CD4-positive, CD25-positive, alpha-beta regulatory T cell (primary cell): Measurements from ENCODE around the gene TESK2. TPM values are rescaled to one million over a fixed set of nuclear protein-coding genes. Genes with fewer than 3 reads are reported as not detected.
"Not testable (repeated sequence)": the region's sequence is repeated elsewhere in the genome, so short reads cannot be mapped to it uniquely, and the experiment has no call there.

ENCODE experiments used
- ATAC-seq, 2 donors: fragments of 150-1000 bp; cut with Tn5 transposase; one replicate each; pipeline ENCODE4 v1.10.0; 2021; ENCODE audit warnings: low read depth in 2 of 2, moderate number of reproducible peaks in 2 of 2, moderate library complexity in 1 of 2
- DNase-seq, 3 donors: peaks; one replicate each; pipeline versions ENCODE4 v3.0.0 to v3.0.0-alpha.2; 2012 to 2022; ENCODE audit warnings: mixed read lengths in 1 of 3
- H3K27ac ChIP-seq: one replicate; pipeline ENCODE4 v1.7.0; 2013; ENCODE audit warnings: mild to moderate bottlenecking, low read length; ENCODE audit not compliant: insufficient read depth, poor library complexity, severe bottlenecking
- H3K27me3 ChIP-seq: one replicate; pipeline ENCODE4 v1.7.0; 2013; ENCODE audit warnings: low read length; ENCODE audit not compliant: control insufficient read depth, insufficient read depth
- H3K36me3 ChIP-seq: one replicate; pipeline ENCODE4 v1.7.0; 2013; ENCODE audit warnings: mild to moderate bottlenecking, low read length, moderate library complexity; ENCODE audit not compliant: control insufficient read depth, insufficient read depth
- H3K4me1 ChIP-seq: 2 replicates; pipeline ENCODE4 v1.7.0; 2013; ENCODE audit warnings: mild to moderate bottlenecking, low read length; ENCODE audit not compliant: insufficient read depth, control insufficient read depth, poor library complexity, severe bottlenecking
- H3K4me3 ChIP-seq: one replicate; pipeline ENCODE4 v1.7.0; 2013; ENCODE audit warnings: low read depth, mild to moderate bottlenecking, low read length, moderate library complexity
- H3K9me3 ChIP-seq, 2 experiments: 1 replicate in 1 of 2; 2 replicates in 1 of 2; pipeline ENCODE4 v1.7.0; 2013; ENCODE audit warnings: low read length in 2 of 2, mild to moderate bottlenecking in 1 of 2, moderate library complexity in 1 of 2; ENCODE audit not compliant: control insufficient read depth in 2 of 2
- H3K27ac Mint-ChIP-seq, 3 donors: one replicate each; pipeline ENCODE4 v1.8.0; 2020 to 2022; ENCODE audit warnings: mild to moderate bottlenecking in 3 of 3, mixed read lengths in 3 of 3, moderate library complexity in 2 of 3
- H3K27me3 Mint-ChIP-seq: one replicate; pipeline ENCODE4 v1.8.0; 2022; ENCODE audit warnings: mild to moderate bottlenecking, mixed read lengths
- H3K36me3 Mint-ChIP-seq: one replicate; pipeline ENCODE4 v1.8.0; 2020; ENCODE audit warnings: mixed read lengths
- H3K4me1 Mint-ChIP-seq, 4 donors: one replicate each; pipeline ENCODE4 v1.8.0; 2020 to 2022; ENCODE audit warnings: mixed read lengths in 4 of 4, mild to moderate bottlenecking in 1 of 4
- H3K4me3 Mint-ChIP-seq, 4 donors: one replicate each; pipeline ENCODE4 v1.8.0; 2020 to 2022; ENCODE audit warnings: mild to moderate bottlenecking in 4 of 4, mixed read lengths in 4 of 4, moderate library complexity in 3 of 4
- H3K9me3 Mint-ChIP-seq, 7 donors: one replicate each; pipeline ENCODE4 v1.8.0; 2020 to 2022; ENCODE audit warnings: mixed read lengths in 7 of 7, mild to moderate bottlenecking in 3 of 7, moderate library complexity in 2 of 7
- polyA plus RNA-seq, 4 donors: library from polyadenylated mRNA; unstranded; fragments of 300-500 nt; fragmentation: Illumina TruSeq; gene quantifications; one replicate each; pipeline ENCODE4 v1.2.3, GENCODE V29; 2021
- total RNA-seq: library from RNA; stranded (reverse); gene quantifications from one replicate; pipeline ENCODE4 v1.2.3, GENCODE V29; 2022

Gene TESK2
- total and polyA plus RNA-seq, 5 donors from 2014 or later: 2.9 to 5.3 (median 3.7) TPM

GRCh38 chr1:45523516-45523915 lies 32.6 kb upstream of the TESK2 start:
- not testable (repeated sequence) for H3K27ac Mint-ChIP-seq, H3K36me3 ChIP-seq, DNase-seq, H3K27ac ChIP-seq, H3K4me3 ChIP-seq, H3K9me3 ChIP-seq, H3K4me3 Mint-ChIP-seq, ATAC-seq, H3K27me3 ChIP-seq, H3K36me3 Mint-ChIP-seq, H3K9me3 Mint-ChIP-seq
- peaks cover 32% of the 10 kb centered on the region for H3K4me1 ChIP-seq
- Mint-ChIP-seq H3K27me3 (peaks cover 12% of the 10 kb centered on the region), H3K4me1 (peaks cover 14 to 36% (median 25%) of the 10 kb centered on the region in 4 donors)

DNA sequence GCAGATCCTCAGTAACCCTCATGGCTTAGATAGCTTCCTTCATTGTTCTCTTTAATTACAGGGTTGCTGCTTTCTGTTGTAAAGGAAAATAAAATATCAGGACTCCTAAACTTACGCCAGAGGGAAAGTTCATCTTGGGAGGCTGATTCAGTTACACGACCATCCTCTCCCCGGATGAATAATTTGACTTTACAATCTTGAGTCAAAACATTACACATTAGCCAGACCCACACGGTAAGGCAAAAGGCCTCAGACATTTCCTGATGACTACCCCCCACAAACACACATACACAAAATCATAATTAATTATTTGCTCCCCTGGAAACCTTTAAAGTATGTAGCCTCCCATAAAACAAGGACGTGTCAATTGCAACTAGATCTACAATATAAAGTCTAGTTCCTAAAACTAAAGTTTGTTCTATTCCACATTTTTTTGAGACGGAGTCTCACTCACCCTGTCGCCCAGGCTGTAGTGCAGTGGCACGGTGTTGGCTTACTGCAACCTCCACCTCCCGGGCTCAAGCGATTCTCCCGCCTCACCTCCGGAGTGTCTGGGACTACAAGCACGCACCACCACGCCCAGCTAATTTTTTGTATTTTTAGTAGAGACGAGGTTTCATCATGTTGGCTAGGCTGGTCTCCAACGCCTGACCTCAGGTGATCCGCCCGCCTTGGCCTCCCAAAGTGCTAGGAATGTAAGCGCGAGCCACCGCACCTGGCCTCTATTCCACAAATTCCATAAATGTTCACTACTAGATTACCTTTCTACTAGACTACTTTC lies 31.6 kb upstream of the TESK2 start:
- Mint-ChIP-seq H3K4me1 (peaks cover 15 to 38% (median 26%) of the 10 kb centered on the region in 4 donors), H3K9me3 (no peaks in the 10 kb centered on the region), H3K36me3 (no peaks in the 10 kb centered on the region), H3K4me3 (peak overlapping the region; percentile 90 to 97 (median 94)), H3K27ac (peak overlapping the region; percentile 88 to 99 (median 91)), H3K27me3 (peaks cover 7% of the 10 kb centered on the region)
- Histone ChIP-seq H3K27me3 (no peaks in the 10 kb centered on the region), H3K4me3 (peak overlapping the region; percentile 77), H3K36me3 (no peaks in the 10 kb centered on the region), H3K9me3 (no peaks in the 10 kb centered on the region), H3K27ac (peak overlapping the region; percentile 78), H3K4me1 (peaks cover 32% of the 10 kb centered on the region)
- ATAC-seq (no peak), DNase-seq (peak in 1 of 3 donors; percentile 58)

DNA sequence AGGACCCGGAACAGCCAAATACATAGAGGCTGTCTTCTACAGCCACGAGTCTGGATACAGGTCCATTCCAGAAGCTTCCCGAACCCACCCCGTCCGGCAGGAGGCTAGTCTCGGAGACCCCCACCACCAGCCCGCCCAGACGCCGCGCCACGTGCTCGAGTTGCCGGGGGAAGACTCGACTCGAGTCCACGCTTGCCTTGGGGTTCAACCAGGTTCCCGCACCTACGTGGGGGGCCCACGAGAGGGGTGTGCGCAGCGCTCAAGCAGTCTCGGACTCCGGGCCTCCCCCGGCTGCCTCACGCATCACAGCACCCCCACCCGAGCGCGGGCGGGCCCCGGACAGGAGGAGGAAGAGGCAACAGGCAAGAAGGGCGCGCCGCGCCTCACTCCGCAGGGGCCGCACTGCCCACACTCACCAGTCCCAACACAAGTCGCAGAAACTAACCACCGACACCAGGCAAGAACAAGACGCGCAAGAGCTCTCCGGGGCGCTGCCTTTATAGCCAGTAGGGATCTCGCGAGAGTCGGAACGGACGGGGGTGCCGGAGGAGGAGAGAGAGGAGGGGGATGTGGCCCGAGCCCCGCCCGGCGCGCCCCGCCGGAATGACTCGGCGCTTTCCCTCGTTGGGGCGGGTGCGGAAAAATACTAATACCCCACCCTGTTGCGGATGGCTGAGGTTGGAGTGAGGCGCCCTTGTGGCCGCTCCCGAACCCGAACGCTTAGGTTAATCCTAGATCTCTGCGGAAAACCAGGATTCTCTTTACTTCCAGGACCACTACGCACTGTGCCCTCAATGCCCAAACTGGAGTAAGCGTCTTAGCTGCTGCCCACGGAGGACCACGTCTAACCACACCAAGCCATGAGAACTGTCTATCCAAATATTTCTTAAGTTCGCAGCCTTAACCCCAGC lies 30.7 kb upstream of the TESK2 start, which contains the start of gene PRDX1:
Gene PRDX1, minus strand, starts transcription at position 472 of the 911 bp plus-strand sequence. CDS start 2,841 bp downstream, outside the sequence.
- DNase-seq (peak; percentile 91 to 97 (median 95)), ATAC-seq (peak; percentile 88 to 90)
- Histone ChIP-seq H3K27me3 (no peaks in the 10 kb centered on the region), H3K36me3 (peaks cover 7% of the 10 kb centered on the region), H3K4me3 (peak within 1 kb of the TSS; percentile 77), H3K27ac (peak within 1 kb of the TSS; percentile 78), H3K9me3 (no peaks in the 10 kb centered on the region), H3K4me1 (peaks cover 32% of the 10 kb centered on the region)
- Mint-ChIP-seq H3K27ac (peak within 1 kb of the TSS; percentile 88 to 99 (median 91)), H3K4me3 (peak within 1 kb of the TSS; percentile 90 to 97 (median 94)), H3K27me3 (peaks cover 5% of the 10 kb centered on the region), H3K9me3 (no peaks in the 10 kb centered on the region), H3K36me3 (peaks cover under 1% of the 10 kb centered on the region), H3K4me1 (peaks cover 15 to 41% (median 27%) of the 10 kb centered on the region in 4 donors)

GRCh38 chr1:45519774-45520173 lies 28.8 kb upstream of the TESK2 start:
- H3K4me3 Mint-ChIP-seq: peak overlapping the region; percentile 90 to 97 (median 94)
- not testable (repeated sequence) for H3K27ac ChIP-seq

DNA sequence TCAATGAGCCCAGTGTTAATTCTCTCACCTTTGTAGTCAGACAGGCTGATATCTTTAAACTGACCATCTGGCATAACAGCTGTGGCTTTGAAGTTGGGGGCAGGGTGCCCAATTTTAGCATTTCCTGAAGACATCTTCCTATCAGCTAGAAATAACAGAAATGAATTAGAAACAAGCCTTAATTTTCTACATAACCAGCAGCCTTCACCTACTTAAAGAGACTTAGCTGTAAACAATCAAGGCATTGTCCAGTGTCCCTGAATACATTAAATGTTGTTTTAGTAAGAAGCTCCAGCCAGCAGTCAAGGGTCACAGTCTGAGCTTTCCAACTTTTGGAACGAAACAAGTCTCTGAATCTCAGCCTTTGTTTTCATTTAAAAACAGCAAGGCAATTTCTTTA lies 27.9 kb upstream of the TESK2 start:
- H3K36me3 ChIP-seq: peaks cover 32% of the 10 kb centered on the region
- ATAC-seq: no peak
- Mint-ChIP-seq H3K4me1 (peaks cover 15 to 47% (median 29%) of the 10 kb centered on the region in 4 donors), H3K9me3 (no peaks in the 10 kb centered on the region), H3K4me3 (peak overlapping the region; percentile 76 to 95 (median 92)), H3K27ac (peak overlapping the region; percentile 57 to 83 (median 61)), H3K36me3 (peaks cover 24% of the 10 kb centered on the region), H3K27me3 (no peaks in the 10 kb centered on the region)
- no peaks in the 10 kb centered on the region for H3K27me3 ChIP-seq
- no peak for DNase-seq
- no peak overlapping the region for H3K27ac ChIP-seq
- H3K4me3 ChIP-seq: peak overlapping the region; percentile 60
- H3K9me3 ChIP-seq: no peaks in the 10 kb centered on the region
- H3K4me1 ChIP-seq: peaks cover 32% of the 10 kb centered on the region

More at GRCh38 chr1:45519774-45520173, 28.8 kb upstream of the TESK2 start:
- H3K9me3 Mint-ChIP-seq, H3K27me3 Mint-ChIP-seq, H3K9me3 ChIP-seq, H3K27me3 ChIP-seq, ATAC-seq, DNase-seq: not testable (repeated sequence)
- Histone ChIP-seq H3K4me1 (peaks cover 32% of the 10 kb centered on the region), H3K36me3 (peaks cover 24% of the 10 kb centered on the region), H3K4me3 (peak overlapping the region; percentile 60)
- Mint-ChIP-seq H3K4me1 (peaks cover 15 to 47% (median 29%) of the 10 kb centered on the region in 4 donors), H3K36me3 (peaks cover 17% of the 10 kb centered on the region), H3K27ac (peak overlapping the region; percentile 69 to 91 (median 79))

DNA sequence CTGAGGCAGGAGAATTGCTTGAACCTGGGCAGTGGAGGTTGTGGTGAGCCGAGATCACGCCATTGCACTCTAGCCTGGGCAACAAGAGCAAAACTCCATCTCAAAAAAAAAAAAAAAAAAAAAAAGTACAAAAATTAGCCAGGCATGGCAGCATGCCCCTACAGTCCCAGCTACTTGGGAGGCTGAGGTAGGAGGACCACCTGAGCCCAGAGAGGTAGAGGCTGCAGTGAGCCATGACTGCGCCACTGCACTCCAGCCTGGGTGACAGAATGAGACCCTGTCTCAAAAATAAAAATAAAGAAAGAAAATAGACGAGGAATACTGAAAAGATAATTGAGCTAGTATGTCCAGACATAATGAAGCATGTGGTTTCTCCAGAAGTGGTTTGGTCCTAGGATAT lies 27.4 kb upstream of the TESK2 start:
- DNase-seq, H3K9me3 Mint-ChIP-seq, H3K9me3 ChIP-seq, H3K27ac ChIP-seq, ATAC-seq, H3K27me3 ChIP-seq, H3K4me3 ChIP-seq, H3K27me3 Mint-ChIP-seq: not testable (repeated sequence)
- Mint-ChIP-seq H3K27ac (peak overlapping the region in 1 of 3 donors; percentile 83), H3K4me1 (peaks cover 15 to 47% (median 30%) of the 10 kb centered on the region in 4 donors), H3K4me3 (peak overlapping the region in 3 of 4 donors; percentile 76 to 95 (median 94)), H3K36me3 (peaks cover 29% of the 10 kb centered on the region)
- Histone ChIP-seq H3K36me3 (peaks cover 38% of the 10 kb centered on the region), H3K4me1 (peaks cover 32% of the 10 kb centered on the region)

GRCh38 chr1:45516465-45516864 lies 25.5 kb upstream of the TESK2 start:
- Histone ChIP-seq H3K27me3 (no peaks in the 10 kb centered on the region), H3K36me3 (peaks cover 55% of the 10 kb centered on the region), H3K9me3 (no peaks in the 10 kb centered on the region), H3K4me3 (no peak overlapping the region), H3K27ac (no peak overlapping the region), H3K4me1 (peaks cover 24% of the 10 kb centered on the region)
- ATAC-seq: no peak
- Mint-ChIP-seq H3K27me3 (no peaks in the 10 kb centered on the region), H3K36me3 (peaks cover 31% of the 10 kb centered on the region), H3K4me1 (peaks cover 9 to 36% (median 22%) of the 10 kb centered on the region in 4 donors), H3K27ac (peak overlapping the region; percentile 16 to 79 (median 38)), H3K9me3 (no peaks in the 10 kb centered on the region), H3K4me3 (peak overlapping the region in 2 of 4 donors; percentile 28 to 54)
- DNase-seq: no peak
